ENCODE data around the gene KIRREL3. TPM values are rescaled to one million over a fixed set of nuclear protein-coding genes. Genes with fewer than 3 reads are reported as not detected.
"Not testable (repeated sequence)": the region's sequence is repeated elsewhere in the genome, so short reads cannot be mapped to it uniquely, and the experiment has no call there.

The KIRREL3 gene
- total RNA-seq, 1 experiment from 2014 or later = 2.2 TPM

DNA sequence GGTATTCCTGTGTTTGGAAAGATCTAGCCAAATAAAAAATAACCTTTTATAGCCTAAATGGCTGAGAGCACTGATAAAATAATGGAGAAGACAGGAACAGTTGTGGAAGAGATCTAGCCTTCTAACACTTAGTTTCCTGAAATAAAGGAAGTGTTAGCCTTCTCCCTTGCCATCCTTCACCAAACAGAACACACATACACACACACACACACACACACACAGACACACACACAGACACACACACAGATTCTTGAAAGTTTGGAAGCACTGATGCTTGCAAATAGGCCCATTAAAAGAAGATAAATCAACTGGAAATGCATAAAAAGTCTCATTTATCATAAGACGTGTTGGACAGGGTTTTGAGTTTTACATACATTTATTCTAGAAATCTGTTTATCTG lies 37.5 kb downstream of the KIRREL3 start:
- no TSS peak for BruUV-seq (replicated peaks)
- H3K4me3 ChIP-seq = no peak overlapping the region
- POLR2A ChIA-PET (ENCODE audit: unreplicated experiment) = no interaction called here
- H4K20me1 ChIP-seq (ENCODE audit: insufficient read depth) = no peaks in the 10 kb centered on the region
- no peak for DNase-seq
- no peak overlapping the region for H3K4me2 ChIP-seq
- TF ChIP-seq EZH2 (IDR thresholded peaks at IDR 0.05; ENCODE audit: low read depth) = no peak
- no peak for TF ChIP-seq CTCF (conservative IDR thresholded peaks at IDR 0.05)
- H3K9me2 ChIP-seq (ENCODE audit: insufficient read depth) = no peaks in the 10 kb centered on the region
- no peak overlapping the region for H3K27ac ChIP-seq
- H3K36me3 ChIP-seq (ENCODE audit: low read depth) = no peaks in the 10 kb centered on the region
- no peaks in the 10 kb centered on the region for H3F3A ChIP-seq (ENCODE audit: insufficient read depth, low read depth)
- H3K27me3 ChIP-seq (ENCODE audit: insufficient read depth, low read depth) = peaks cover 26% of the 10 kb centered on the region
- H3K9me3 ChIP-seq (ENCODE audit: insufficient read depth, low read depth) = no peaks in the 10 kb centered on the region
- CTCF ChIA-PET = no interaction called here
- intact Hi-C loops (cut with micrococcal nuclease; ENCODE audit: unreplicated experiment) = no loop called here
- H3K4me1 ChIP-seq (replicated peaks; ENCODE audit: insufficient read depth) = no peaks in the 10 kb centered on the region
- H2AFZ ChIP-seq = no peak overlapping the region
- H3K79me2 ChIP-seq (ENCODE audit: low read depth) = no peaks in the 10 kb centered on the region

GRCh38 chr11:126959700-126960099 lies 40.9 kb downstream of the KIRREL3 start:
- POLR2A ChIA-PET (ENCODE audit: unreplicated experiment) = no interaction called here
- CTCF ChIA-PET = no interaction called here

DNA sequence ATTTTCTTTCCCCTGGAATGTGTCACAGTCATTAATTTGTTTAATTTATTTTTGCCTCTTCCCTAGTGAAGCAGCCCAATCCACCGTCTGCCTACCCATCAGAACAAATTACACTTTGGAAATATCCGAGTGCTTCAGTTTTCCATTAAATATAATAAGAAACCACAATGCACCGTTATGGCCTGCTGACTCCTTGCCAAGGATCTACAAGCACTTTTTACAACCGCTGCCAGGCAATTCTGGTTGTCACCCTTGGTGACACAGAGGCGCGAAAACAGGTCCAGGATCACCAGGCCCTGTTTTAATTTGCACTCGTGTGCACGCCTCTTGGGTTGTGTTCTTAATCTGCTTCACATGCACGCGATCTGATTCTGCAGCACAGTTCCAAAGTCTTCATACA lies 43.9 kb downstream of the KIRREL3 start:
- no peak overlapping the region for H2AFZ ChIP-seq
- intact Hi-C loops (cut with micrococcal nuclease; ENCODE audit: unreplicated experiment) = no loop called here
- CTCF ChIA-PET = no interaction called here
- H3K79me2 ChIP-seq (ENCODE audit: low read depth) = no peaks in the 10 kb centered on the region
- no peaks in the 10 kb centered on the region for H3K9me2 ChIP-seq (ENCODE audit: insufficient read depth)
- H3K27ac ChIP-seq = no peak overlapping the region
- DNase-seq = no peak
- H3K36me3 ChIP-seq (ENCODE audit: low read depth) = no peaks in the 10 kb centered on the region
- no peaks in the 10 kb centered on the region for H3F3A ChIP-seq (ENCODE audit: insufficient read depth, low read depth)
- H3K4me1 ChIP-seq (replicated peaks; ENCODE audit: insufficient read depth) = no peaks in the 10 kb centered on the region
- BruUV-seq (replicated peaks) = no TSS peak
- H3K27me3 ChIP-seq (ENCODE audit: insufficient read depth, low read depth) = peaks cover 18% of the 10 kb centered on the region
- H4K20me1 ChIP-seq (ENCODE audit: insufficient read depth) = no peaks in the 10 kb centered on the region
- no peak overlapping the region for H3K4me2 ChIP-seq
- no peak overlapping the region for H3K4me3 ChIP-seq
- POLR2A ChIA-PET (ENCODE audit: unreplicated experiment) = no interaction called here
- TF ChIP-seq EZH2 (IDR thresholded peaks at IDR 0.05; ENCODE audit: low read depth) (no peak), CTCF (conservative IDR thresholded peaks at IDR 0.05) (no peak)
- H3K9me3 ChIP-seq (ENCODE audit: insufficient read depth, low read depth) = no peaks in the 10 kb centered on the region

More at GRCh38 chr11:126959700-126960099, 40.9 kb downstream of the KIRREL3 start:
- no peaks in the 10 kb centered on the region for H3K79me2 ChIP-seq (ENCODE audit: low read depth)
- H3K4me2 ChIP-seq = no peak overlapping the region
- TF ChIP-seq EZH2 (IDR thresholded peaks at IDR 0.05; ENCODE audit: low read depth) (no peak), CTCF (conservative IDR thresholded peaks at IDR 0.05) (no peak)
- no peaks in the 10 kb centered on the region for H3K36me3 ChIP-seq (ENCODE audit: low read depth)
- no peaks in the 10 kb centered on the region for H3K4me1 ChIP-seq (replicated peaks; ENCODE audit: insufficient read depth)
- no peaks in the 10 kb centered on the region for H4K20me1 ChIP-seq (ENCODE audit: insufficient read depth)
- DNase-seq = no peak
- no peak overlapping the region for H3K27ac ChIP-seq
- no peak overlapping the region for H2AFZ ChIP-seq
- intact Hi-C loops (cut with micrococcal nuclease; ENCODE audit: unreplicated experiment) = no loop called here
- H3K9me2 ChIP-seq (ENCODE audit: insufficient read depth) = no peaks in the 10 kb centered on the region
- H3F3A ChIP-seq (ENCODE audit: insufficient read depth, low read depth) = no peaks in the 10 kb centered on the region
- no peak overlapping the region for H3K4me3 ChIP-seq
- BruUV-seq (replicated peaks) = no TSS peak
- no peaks in the 10 kb centered on the region for H3K9me3 ChIP-seq (ENCODE audit: insufficient read depth, low read depth)
- H3K27me3 ChIP-seq (ENCODE audit: insufficient read depth, low read depth) = peaks cover 11% of the 10 kb centered on the region

- H3K9me2 ChIP-seq (ENCODE audit: insufficient read depth); H3F3A ChIP-seq (ENCODE audit: insufficient read depth, low read depth): not testable (repeated sequence)
Measured at GRCh38 chr11:126952533-126952932, 48.0 kb downstream of the KIRREL3 start.

More at GRCh38 chr11:126952533-126952932, 48.0 kb downstream of the KIRREL3 start:
- H2AFZ ChIP-seq; H3K27ac ChIP-seq; H3K4me1 ChIP-seq (replicated peaks; ENCODE audit: insufficient read depth); DNase-seq; BruUV-seq (replicated peaks); H3K4me2 ChIP-seq; intact Hi-C loops (cut with micrococcal nuclease; ENCODE audit: unreplicated experiment); H3K79me2 ChIP-seq (ENCODE audit: low read depth); H3K36me3 ChIP-seq (ENCODE audit: low read depth); H3K9me3 ChIP-seq (ENCODE audit: insufficient read depth, low read depth); H4K20me1 ChIP-seq (ENCODE audit: insufficient read depth); CTCF ChIA-PET; POLR2A ChIA-PET (ENCODE audit: unreplicated experiment); H3K4me3 ChIP-seq: not testable (repeated sequence)
- H3K27me3 ChIP-seq (ENCODE audit: insufficient read depth, low read depth) = peaks cover 23% of the 10 kb centered on the region
